ENCODE data around the gene MCF2L.

DNA sequence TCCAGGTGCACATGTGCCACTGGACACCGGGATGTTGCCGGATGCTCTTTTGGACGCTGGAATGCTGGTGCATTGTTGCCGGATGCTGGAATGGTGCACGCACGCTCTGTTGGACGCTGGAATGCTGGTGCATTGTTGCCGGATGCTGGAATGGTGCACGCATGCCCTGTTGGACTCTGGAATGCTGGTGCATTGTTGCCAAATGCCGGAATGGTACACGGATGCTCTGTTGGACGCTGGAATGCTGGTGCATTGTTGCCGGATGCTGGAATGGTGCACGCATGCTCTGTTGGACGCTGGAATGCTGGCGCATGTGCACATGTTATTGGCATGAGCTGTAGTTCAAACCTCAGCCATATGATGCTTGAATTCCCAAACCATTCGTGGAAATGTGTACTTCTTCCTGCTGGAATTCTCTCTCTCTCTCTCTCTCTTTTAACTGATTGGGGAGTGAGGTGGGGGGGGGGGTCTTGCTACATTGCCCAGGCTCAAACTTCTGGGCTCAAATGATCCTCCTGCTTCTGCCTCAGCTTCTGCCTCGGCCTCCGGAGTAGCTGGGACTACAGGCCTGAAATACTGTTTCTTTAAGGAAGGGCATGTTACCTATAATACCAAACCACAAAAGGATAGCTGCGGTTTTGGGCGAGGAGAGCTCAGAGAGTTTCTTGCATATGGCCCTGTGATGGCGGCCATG is 1.2 kb upstream of the MCF2L start:
- TF ChIP-seq, protein P1, sequence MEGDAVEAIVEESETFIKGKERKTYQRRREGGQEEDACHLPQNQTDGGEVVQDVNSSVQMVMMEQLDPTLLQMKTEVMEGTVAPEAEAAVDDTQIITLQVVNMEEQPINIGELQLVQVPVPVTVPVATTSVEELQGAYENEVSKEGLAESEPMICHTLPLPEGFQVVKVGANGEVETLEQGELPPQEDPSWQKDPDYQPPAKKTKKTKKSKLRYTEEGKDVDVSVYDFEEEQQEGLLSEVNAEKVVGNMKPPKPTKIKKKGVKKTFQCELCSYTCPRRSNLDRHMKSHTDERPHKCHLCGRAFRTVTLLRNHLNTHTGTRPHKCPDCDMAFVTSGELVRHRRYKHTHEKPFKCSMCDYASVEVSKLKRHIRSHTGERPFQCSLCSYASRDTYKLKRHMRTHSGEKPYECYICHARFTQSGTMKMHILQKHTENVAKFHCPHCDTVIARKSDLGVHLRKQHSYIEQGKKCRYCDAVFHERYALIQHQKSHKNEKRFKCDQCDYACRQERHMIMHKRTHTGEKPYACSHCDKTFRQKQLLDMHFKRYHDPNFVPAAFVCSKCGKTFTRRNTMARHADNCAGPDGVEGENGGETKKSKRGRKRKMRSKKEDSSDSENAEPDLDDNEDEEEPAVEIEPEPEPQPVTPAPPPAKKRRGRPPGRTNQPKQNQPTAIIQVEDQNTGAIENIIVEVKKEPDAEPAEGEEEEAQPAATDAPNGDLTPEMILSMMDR (IDR thresholded peaks at IDR 0.05; ENCODE audit: insufficient read depth, low read length) = no peak
- TF ChIP-seq SPI1 (IDR thresholded peaks at IDR 0.05; ENCODE audit: borderline replicate concordance, low read depth) (no peak), POLR2AphosphoS5 (IDR thresholded peaks at IDR 0.05; ENCODE audit: low read depth) (no peak), GABPA (IDR thresholded peaks at IDR 0.05; ENCODE audit: low read depth) (no peak)
- TF ChIP-seq, protein P2, sequence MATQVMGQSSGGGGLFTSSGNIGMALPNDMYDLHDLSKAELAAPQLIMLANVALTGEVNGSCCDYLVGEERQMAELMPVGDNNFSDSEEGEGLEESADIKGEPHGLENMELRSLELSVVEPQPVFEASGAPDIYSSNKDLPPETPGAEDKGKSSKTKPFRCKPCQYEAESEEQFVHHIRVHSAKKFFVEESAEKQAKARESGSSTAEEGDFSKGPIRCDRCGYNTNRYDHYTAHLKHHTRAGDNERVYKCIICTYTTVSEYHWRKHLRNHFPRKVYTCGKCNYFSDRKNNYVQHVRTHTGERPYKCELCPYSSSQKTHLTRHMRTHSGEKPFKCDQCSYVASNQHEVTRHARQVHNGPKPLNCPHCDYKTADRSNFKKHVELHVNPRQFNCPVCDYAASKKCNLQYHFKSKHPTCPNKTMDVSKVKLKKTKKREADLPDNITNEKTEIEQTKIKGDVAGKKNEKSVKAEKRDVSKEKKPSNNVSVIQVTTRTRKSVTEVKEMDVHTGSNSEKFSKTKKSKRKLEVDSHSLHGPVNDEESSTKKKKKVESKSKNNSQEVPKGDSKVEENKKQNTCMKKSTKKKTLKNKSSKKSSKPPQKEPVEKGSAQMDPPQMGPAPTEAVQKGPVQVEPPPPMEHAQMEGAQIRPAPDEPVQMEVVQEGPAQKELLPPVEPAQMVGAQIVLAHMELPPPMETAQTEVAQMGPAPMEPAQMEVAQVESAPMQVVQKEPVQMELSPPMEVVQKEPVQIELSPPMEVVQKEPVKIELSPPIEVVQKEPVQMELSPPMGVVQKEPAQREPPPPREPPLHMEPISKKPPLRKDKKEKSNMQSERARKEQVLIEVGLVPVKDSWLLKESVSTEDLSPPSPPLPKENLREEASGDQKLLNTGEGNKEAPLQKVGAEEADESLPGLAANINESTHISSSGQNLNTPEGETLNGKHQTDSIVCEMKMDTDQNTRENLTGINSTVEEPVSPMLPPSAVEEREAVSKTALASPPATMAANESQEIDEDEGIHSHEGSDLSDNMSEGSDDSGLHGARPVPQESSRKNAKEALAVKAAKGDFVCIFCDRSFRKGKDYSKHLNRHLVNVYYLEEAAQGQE (IDR thresholded peaks at IDR 0.05; ENCODE audit: insufficient replicate concordance, low read depth) = no peak

Measured in HL-60 (cell line).